GM19397 (cell line): Measurements from ENCODE around the gene SESN1.

Experiments used
- ATAC-seq: cut with Tn5 transposase; IDR thresholded peaks from one replicate; pipeline ENCODE4 v1.9.1; 2021; ENCODE audit warnings: mild to moderate bottlenecking, moderate library complexity; ENCODE audit not compliant: unreplicated experiment

Gene SESN1

DNA sequence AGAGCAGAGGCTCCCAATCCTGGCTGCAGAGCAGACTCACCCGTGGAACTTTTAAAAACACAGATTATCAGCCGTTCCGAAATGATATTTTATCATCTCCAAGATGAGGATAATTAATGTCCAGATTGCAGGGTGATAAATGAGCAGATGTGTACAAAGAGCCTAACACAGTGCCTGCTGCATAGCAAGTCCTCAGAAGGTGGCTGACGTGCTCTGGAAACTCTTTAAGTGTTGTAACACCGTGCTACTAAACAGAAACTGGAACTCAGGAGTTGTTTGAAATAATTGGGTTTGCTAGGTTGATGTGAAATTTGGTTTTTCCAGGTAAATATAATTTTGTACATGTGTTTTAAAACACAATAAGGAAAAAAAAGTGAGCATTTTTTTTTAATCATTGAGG, 128.4 kb downstream of the SESN1 start:
- ATAC-seq, result no peak

DNA sequence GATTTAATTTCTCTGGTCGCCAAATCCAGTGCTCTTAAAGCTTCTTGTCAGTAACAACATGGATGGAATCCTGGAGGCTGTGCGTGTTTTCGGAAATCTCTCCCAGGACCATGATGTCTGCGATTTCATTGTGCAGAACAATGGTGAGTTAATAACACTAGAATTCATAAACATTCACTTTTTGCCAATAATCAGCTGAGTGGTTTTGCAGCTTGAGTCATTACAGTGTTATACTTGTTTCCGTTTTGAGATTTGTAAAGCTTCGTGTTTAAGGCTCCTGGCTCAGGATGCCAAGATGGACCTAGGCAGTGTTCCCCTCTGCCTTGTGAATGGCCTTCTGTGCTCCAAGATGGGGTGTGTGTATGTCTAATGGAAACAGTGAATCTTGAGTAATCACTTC, 132.7 kb downstream of the SESN1 start:
- ATAC-seq, result no peak

DNA sequence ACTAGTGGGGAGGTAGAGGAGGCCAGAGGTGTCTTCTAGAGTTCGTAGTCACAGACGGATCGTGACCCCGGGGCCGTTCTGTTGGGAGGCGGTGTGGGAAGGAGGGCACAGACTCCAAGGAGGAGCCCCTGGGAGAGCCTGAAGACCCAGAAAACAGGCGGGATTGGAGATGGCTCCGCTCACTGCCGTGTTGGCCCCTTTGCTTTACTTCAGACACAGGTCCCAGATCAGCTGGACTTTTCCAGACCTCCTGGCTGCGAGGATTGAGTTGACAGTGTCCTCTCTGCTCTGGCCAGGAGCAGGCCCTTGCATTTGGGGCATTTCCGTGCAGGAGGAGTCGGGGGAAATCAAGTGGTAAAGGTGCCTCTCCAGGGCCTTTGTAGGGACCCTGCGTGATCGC, 133.6 kb downstream of the SESN1 start:
- ATAC-seq, result no peak

DNA sequence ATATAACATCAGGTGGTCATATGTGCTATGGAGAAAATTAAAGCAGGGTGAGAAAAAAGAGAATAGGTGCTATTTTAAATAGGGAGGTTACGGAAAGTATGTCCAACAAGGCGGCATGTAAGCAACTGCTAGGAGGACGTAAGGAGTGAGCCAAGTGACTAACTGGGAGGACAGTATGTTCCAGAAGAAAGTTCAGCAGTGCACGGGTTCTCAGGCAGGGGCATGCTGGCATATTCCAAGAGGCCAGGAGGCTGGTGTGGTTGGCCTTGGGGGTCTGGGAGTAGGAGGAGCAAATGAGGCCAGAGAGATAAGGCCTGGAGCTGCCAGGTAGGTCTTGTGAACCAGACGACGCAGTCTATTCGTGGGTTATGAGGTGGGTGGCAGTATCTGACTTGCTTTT, 134.0 kb downstream of the SESN1 start:
- no peak for ATAC-seq

DNA sequence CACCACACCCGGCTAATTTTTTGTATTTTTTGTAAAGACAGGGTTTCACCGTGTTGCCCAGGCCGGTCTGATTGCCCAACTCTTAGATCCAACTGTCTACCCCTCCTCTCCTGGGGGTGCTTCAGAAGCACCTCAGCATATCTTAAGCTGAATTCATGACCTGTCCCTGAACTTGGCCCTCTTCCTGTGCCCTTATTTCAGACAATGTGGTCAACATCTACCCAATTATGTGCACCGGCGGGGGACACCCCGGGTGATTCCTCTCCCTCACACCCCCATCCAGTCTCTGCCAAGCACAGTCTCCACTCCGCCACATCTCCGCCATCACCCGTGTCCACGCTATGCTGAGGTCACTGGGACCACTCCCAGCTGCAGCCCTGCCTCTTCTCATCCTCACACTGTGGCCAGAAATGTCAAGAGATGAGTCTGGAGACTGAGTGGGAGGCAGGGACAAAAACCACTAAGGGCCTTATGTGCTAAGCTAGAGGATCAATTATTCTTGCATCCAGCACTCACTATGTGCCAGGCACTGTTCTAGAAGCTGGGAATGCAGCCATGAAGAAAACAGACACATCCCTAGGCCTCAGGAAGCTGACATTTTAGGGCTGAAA, 134.6 kb downstream of the SESN1 start:
- ATAC-seq, result no peak

DNA sequence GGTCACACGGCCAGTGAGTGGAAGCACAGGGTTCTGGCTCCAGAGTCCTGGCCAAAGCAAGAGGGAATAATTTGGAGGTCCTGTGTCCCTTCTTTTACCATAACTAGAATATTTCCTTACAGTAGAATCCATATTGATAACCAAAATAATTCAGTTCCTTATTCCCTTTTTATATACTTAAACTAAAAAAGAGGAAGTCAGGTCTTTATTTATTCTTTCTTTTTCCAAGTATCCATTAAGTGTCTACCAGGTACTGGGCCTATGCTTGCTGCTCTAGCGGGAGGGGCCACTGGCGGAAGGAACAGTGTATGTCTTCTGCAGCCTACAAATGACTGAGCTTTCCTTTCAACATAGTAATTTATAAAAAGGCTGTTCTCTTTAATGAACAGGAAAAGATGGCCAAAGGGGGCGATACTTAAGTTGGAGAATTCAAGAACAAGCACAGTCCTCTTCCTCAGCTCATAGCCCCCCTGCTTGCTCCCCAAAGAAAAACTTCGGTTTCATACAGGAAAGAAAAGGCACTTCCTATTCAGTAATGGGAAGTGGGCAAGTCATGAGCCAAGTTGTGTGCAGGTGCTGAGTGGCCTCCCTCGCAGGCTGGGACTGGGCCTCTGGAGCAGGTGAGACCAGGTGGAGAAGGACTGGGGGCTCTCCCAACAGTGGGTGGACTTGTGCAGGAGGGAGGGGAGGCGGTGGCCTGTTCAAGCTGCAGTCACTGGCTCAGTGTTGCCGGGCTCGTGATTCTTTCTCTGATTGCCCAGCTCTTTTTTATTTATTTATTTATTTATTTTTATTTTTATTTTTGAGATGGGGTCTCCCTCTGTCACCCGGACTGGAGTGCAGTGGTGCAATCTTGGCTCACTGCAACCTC, 135.5 kb downstream of the SESN1 start:
- no peak for ATAC-seq

DNA sequence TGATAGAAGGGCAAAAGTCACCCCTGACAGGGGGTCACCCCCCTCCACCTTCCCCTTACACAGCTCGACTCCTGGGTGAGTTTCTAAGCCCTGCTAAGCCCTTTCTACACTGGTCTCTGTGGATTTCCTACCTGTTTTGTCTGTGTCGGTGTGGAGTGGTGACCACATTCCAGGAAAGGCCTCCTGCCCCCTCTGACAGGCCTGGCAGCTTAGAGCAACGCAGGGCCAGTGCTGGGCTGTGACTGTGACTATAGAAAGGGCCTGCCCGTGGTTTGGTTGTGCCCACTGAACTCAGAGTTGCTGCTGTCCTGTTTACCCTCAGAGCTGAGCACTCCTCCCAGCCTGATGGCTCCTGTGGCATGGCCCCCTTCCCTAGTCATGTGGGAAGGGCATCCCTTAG, 137.4 kb downstream of the SESN1 start:
- no peak for ATAC-seq

DNA sequence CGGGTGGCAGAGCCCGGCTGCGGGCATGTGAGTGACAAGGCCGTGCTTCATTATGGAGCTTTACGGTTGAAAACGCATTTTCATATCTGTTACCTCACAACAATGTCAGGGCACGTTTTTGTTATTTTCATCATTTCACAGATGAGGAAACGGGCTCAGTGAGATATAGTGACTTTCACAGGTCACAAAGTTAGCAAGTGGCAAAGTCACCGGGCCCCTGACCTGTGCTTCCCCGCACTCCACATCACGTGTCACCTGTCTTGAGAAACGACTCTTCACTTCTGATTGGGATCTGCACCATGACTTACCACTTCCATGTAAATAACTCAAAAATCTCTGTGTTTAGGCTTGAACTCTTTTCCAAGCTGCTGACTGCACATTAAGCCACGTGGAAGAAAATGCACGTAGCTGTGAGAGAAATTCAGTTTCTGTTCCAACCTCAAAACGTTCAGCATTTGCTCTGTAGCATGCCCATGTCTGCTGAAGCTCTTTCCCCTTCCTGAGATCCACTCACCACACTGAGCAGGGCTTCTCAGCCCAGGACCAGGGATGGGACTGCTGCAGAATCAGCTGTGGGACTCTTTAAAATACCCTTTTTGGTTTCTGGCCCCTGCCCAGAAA, 139.2 kb downstream of the SESN1 start:
- no peak for ATAC-seq

DNA sequence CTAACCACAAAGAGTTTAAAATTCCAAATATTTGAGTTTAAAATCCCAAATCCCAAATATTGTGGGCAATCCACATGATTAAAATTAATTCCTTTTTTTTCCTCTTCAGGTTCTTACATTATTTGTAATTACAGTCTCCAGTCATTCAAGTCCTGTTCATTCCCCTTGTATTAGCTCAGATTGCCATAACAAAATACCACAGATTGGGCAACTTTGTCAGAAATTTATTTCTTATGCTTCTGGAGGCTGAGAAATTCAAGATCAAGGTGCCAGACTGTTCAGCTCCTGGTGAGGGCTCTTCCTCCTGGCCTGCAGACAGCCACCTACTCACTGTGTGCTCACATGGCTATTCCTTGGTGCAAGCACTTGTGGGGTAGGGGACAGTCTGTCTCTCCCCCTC, 141.0 kb downstream of the SESN1 start:
- no peak for ATAC-seq

DNA sequence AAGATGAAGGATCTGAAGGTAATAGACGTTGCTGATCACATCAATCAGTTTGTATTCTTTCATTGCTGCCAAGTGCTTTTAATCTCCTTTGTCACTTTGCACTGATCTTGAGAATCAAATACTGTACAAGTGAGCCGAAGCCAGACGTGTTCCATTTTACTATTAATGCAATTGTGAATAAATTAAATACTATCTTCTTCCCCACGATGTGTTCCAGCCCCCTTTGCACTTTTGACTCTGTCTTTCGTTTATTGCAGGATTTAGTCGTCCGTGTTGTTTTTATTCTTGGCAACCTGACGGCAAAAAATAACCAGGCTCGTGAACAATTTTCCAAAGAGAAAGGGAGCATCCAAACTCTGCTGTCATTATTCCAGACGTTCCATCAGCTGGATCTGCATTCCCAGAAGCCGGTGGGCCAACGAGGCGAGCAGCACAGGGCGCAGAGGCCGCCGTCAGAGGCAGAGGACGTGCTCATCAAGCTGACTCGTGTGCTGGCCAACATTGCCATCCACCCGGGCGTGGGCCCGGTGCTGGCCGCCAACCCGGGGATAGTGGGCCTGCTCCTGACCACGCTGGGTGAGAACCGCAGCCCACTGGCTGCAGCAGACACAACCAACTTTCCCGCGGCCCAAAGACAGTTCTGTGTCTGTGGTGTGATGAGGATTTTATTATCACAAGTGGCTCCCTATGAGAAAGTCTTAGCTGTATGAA, 141.7 kb downstream of the SESN1 start:
- ATAC-seq, result no peak

DNA sequence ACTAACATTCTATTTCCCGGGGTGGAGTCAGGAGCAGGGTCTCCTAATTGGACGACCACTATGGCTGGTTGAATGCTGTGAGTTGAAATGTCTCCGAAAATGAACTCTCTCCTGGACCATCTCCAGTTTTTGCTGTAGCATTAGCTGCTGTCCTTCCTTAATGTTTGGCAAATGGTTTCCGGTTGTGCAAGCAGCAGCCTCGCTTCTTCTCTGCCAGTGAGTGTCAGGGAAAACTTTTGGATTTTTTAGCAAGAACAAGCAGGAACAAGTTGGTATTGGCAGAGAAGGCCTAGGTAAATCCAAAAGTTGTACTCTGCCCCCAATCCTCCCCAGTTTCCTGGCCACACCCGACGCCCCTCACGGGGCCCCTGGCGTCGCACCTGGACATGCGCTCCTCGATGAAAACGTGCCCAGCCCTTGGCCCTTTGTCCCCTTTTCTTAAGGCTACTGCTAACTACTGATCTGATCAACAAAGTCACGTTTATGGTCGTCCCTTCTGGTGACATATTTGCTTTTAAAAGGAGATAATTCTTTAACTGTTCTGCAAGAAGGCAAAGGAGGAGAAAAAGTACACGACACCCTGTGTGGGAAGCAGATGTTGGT, 143.2 kb downstream of the SESN1 start:
- no peak for ATAC-seq

DNA sequence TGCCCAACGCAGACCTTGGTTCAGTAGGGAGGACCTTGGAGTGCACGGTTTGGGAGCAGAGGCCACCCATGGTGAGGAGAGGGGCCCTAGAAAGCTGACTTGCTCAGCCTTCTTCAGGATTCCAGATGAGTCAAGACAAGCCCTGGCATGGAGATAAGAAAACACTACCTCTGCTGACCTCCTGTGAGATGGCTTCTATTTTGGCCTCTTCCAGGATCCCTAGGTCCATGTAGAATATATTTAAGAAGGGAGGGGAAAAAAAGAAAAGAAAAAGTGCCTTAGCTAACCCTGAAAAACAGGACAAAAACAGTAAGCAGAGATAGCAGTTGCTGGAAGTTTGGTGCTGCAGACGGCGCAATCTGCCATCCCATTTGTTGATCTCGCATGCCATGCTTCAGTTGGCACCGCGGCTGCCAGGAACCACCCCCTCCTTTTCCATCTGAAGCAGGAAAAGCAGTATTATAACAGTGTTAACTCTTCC, 146.4 kb downstream of the SESN1 start:
- ATAC-seq, result no peak

DNA sequence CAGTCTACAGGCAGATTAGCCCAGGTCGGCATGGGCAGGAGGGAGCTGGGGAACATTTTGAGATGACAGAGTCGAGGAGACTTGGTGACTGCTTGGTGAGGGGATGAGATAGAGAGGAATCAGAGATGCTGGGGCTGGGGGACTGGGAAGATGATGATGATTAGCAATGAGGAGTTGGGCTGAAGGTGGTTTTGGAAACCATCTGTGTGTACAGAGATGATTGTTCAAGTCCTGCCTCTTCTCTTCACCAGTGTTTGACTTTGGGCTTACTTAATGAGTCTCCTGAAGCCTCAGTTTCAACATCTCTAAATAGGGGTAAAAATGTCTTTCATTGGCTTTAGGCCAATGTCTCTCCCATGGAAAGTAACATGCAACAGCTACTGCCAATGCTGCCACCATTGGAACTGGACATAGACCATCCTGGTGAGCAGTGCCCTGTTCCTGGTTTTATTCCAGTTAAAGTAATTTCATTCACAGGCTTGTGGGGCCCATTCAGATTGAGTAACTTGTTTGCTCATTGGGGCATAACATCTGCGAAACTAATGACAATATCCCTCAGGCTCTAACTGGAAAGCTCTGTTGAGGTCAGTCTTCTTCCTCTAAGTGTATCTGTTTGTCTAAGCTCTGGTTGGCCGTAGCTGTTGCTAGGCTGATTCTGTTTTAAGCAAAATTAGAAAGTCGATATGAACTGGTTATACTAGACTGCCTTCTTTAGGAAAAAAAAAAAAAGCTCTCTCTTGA, 147.4 kb downstream of the SESN1 start:
- ATAC-seq, result no peak

DNA sequence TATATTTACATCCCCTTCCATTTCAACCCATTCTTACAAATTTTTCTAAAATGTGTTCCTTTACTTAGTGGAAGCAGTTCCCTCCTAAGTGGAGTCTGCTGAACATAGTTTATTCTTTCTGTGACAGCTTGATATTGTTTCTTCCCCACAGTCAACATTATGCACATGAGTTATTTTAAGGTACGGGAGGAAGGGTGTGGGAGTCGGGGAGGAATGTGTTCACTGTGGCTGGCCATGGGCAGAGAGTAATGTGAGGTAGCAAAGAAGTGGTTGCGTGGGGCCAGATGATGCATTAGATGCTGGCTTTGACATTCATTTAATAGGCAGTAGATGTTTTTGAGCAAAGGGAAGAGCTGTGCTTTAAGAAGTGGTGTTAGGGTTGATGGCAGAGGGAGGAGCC, 148.0 kb downstream of the SESN1 start:
- ATAC-seq, result no peak

DNA sequence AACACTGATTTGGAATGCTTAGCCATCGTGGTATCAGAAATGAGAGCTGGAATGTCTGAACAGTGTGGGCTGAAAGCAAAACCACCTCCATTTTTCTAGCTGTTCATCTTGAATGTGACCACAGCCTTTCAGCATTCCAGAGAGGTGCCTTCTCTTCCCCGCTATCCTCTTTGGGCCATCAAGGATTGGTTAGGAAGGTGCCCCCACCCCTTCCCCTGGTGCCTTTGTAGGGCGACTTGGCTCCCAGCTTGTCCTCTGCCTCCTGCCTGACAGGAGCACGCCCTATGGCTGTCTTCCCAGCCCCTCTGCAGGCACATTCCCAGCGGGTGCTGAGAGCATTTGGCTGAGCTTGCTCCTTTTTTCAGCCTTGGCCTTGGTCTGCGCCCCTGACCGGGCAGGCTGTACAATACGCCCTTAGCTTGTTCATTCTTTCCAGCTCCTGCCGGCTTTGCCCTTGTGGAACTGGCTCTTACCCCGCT, 148.9 kb downstream of the SESN1 start:
- no peak for ATAC-seq

DNA sequence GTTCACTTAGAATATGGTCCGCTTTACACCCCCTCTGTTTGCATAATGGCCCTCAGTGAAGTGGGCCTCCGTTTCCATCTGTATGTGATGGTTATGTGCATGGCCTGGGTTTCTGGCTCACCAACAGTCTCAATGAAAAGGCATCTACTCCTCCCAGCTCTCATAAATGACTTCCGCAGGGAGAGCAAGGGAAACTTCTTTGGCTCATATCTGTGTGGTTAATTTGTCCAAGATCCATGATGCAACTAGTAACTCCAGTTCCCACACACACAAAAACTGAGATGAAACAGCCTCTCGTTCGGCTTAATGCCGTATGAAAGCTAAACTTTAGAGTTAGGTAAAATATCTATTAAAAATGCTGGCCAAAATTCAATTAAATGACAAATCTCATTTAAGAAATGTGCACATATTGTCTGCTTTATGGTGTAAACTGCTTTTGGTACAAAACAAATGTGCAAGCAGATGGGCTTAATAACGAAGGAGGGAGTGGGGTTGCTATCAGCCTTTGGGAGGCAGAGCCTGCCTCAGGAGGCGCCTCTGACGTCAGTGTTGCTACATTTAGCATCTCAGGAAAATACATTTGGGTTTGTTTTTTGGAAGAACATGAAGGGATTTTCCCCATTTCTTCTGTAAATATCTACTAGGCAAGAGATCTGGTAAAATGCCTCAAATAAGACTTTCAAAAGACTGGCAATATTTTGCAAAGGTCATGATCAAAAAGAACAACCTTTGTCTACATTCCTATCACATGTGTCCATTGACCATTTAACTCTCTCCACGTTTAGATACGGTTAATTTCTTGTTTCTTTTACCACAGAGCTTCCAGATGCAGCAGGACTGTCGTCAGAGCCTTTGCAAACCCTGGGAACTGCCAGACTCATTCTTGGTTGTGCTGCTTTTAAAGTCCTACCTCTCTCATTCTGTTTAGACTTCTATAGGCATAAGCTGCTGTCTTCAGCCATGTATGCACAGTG, 149.7 kb downstream of the SESN1 start:
- ATAC-seq, result no peak

DNA sequence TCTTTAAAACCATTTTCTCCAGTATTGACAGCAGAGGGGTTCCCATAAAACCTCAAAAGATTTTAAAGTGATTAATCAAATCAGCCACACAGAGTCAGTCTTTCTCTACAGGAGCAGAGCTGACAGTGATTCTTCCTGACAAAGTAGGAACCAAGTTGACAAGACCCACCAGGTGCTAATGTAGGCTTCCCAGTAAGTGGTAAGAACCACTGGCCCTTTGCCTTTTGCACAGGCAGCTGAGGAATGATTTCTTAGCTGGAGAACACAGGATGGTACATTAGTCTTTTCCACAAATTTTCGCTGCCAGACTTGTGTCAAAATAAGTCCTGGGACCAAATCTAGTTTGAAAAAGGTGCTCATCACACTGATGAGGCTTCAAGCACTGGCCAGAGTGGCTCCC, 150.6 kb downstream of the SESN1 start:
- ATAC-seq, result no peak

DNA sequence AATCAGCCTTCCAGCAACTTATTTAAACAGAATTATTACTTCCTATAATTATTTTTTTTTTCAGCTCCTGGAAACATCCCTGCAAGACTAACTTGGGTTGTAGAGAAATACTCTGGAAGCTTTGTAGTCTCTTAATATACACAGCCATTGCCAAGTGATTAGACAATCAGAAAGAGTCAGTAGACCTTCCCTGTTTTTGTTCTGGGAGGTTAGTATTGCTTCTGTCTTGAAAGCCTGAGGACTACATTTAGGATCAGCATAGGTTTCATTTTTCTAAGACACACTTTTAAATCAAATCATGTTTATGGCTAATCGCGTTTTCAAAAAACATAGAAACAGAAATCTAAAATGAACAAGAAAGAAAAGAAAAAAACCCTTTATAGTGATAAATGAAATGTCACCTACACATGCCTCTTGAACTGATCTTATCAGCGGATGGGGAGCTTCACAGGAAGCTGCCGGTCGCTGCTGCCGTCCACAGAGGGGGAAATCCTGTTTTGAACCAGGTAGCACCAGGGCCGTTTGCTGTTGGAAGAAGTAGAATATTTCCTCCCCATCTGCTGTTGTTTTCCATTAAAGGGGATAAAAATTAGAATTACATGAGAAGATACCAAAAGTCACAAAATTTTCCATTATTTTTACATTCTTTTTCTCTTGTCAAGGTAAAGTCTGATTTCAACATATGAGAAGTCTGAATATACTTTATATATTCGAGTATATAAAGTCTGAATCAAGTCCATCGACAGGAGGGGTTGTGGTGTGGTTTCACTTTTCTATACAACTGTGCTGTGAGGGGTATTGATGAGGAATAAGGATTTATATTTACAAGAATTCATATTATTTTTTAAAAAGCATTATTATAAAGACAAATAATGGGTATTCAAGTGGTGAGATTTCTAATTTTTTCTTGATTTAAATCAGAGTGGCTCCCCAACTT, 151.8 kb downstream of the SESN1 start:
- no peak for ATAC-seq
